KOPT-K1 (cell line): Measurements from ENCODE around the gene NCAPD2.

ENCODE experiments used
- H3K27ac ChIP-seq: fragments of 200-600 bp; sonication (generic); 2 replicates; pipeline ENCODE4 v1.5.1; 2016; ENCODE audit warnings: antibody characterized with exemption, mild to moderate bottlenecking, low read depth, low read length; ENCODE audit not compliant: poor library complexity, severe bottlenecking
- H3K36me3 ChIP-seq: fragments of 200-600 bp; sonication (generic); 2 replicates; pipeline ENCODE4 v1.5.1; 2017; ENCODE audit warnings: antibody characterized with exemption, mild to moderate bottlenecking, low read length, moderate library complexity; ENCODE audit not compliant: insufficient read depth
- H3K9me3 ChIP-seq: fragments of 200-600 bp; sonication (generic); 2 replicates; pipeline ENCODE4 v1.5.1; 2017; ENCODE audit warnings: antibody characterized with exemption, low read length, mild to moderate bottlenecking; ENCODE audit not compliant: insufficient read depth, poor library complexity, severe bottlenecking

NCAPD2 gene

DNA sequence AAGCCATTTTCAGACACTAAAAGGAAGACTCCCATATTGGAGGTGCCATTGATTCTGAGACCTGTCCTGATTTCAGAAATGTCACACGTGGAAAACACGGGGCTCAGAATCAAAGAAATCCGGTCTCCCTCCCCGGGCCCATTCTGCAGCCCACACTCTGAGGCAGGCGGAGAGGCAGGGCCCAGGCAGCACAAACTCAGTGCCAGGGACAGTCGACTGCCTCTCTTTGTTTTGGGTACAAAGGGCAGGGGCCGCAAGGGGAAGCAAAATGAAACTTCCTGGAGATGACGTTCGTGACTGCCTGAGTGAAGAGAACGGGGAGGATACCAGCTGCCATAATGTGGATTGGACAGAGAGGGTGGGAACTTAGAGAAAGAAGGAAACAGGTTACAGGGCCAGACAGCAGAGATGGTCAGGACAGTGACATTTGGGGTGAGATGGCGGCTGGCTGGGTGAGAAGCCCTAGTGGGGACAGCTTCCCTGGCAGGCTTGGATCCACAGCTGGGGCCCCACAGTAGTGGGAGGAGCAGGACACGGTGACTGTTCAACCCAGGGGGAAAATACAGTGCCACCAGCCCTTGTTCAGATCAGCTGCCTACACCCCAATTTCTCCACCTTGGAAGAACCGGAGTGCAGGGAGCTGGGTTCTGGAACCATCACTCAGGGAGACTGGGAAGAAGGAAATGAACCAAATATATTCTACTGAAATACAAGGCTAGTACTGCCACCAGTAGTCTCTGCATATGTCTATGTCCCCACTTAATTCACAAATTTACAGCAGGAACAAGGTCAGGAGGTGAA lies 48.5 kb downstream of the NCAPD2 start:
- Histone ChIP-seq H3K9me3 (no peaks in the 10 kb centered on the region), H3K27ac (peak overlapping the region; percentile 52), H3K36me3 (peaks cover 80% of the 10 kb centered on the region)

DNA sequence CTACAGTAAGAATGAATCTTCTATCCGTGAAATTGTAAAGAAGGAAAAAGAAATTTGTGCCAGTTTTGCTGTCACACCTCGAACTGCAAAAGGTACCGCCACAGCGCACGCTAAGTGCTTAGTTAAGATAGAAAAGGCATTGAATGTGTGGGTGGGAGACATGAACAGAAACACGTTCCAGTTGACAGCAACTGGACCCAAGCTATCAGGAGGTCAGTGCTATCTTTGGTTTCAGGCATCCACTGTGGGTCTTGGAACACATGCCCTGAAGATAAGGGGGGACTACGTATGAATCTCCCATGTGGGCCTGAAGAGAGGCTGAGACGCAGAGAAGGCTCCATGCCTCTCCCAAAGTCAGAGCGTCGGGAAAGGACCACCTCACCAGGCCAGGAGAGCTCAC lies 52.1 kb downstream of the NCAPD2 start:
- Histone ChIP-seq H3K9me3 (no peaks in the 10 kb centered on the region), H3K27ac (no peak overlapping the region), H3K36me3 (peaks cover 81% of the 10 kb centered on the region)

- Histone ChIP-seq H3K27ac (no peak overlapping the region), H3K36me3 (peaks cover 89% of the 10 kb centered on the region)
Observed at GRCh38 chr12:6547566-6547965, 53.7 kb downstream of the NCAPD2 start.

GRCh38 chr12:6547987-6548386 lies 54.1 kb downstream of the NCAPD2 start:
- Histone ChIP-seq H3K9me3 (no peaks in the 10 kb centered on the region), H3K27ac (no peak overlapping the region), H3K36me3 (peaks cover 88% of the 10 kb centered on the region)

More at GRCh38 chr12:6547566-6547965, 53.7 kb downstream of the NCAPD2 start:
- no peaks in the 10 kb centered on the region for H3K9me3 ChIP-seq

DNA sequence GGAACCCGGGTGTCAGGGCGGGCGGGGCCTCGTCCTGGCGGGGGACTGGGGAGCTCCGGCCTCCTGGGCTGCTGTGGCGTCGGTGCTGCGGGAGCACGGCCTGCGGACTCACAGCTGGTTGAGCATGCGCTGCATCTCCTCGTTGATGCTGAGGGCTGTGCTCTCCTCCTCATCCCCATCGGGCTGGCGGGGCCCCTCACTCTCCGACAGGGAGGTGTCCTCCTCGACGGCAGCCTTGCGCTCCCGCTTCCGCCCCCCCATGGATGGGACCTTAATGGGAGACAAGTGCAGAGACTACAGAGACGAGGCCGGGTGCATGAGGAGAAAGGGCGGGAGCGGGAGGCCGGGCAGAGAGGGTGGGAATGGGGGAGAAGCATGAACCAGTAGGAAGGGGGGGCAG lies 54.7 kb downstream of the NCAPD2 start:
- H3K36me3 ChIP-seq = peaks cover 91% of the 10 kb centered on the region
- no peak overlapping the region for H3K27ac ChIP-seq
- no peaks in the 10 kb centered on the region for H3K9me3 ChIP-seq

- no peak overlapping the region for H3K27ac ChIP-seq
- peaks cover 90% of the 10 kb centered on the region for H3K36me3 ChIP-seq
- H3K9me3 ChIP-seq = no peaks in the 10 kb centered on the region
Observed at GRCh38 chr12:6548966-6549683, 55.2 kb downstream of the NCAPD2 start.

DNA sequence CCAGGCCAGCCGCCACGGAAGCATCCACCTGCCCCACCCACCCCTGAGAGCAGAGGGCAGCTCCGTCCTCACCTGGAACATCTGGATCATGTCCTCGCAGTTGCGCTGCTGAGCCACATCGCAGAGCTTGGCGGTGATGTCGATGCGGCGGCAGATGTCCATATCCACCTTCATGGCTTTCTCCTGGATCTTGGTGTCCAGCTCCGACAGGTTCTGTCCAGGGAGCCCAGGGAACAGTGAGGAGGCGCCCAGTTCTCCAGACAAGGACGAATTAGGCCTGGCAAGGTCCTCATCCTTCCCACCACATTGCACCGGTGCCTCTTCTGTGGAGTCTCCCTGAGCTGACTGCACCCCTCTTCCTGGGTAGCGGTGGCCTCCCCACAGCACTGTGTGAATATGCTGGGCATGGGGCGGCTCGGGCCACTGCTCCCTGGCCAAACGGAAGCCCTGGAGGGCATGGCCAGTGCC lies 55.8 kb downstream of the NCAPD2 start:
- H3K9me3 ChIP-seq = no peaks in the 10 kb centered on the region
- peaks cover 84% of the 10 kb centered on the region for H3K36me3 ChIP-seq
- H3K27ac ChIP-seq = no peak overlapping the region

GRCh38 chr12:6550294-6551062 lies 56.6 kb downstream of the NCAPD2 start:
- no peaks in the 10 kb centered on the region for H3K9me3 ChIP-seq
- no peak overlapping the region for H3K27ac ChIP-seq
- peaks cover 81% of the 10 kb centered on the region for H3K36me3 ChIP-seq

- Histone ChIP-seq H3K36me3 (peaks cover 75% of the 10 kb centered on the region), H3K27ac (no peak overlapping the region), H3K9me3 (no peaks in the 10 kb centered on the region)
Observed at GRCh38 chr12:6551063-6551461, 57.2 kb downstream of the NCAPD2 start.

DNA sequence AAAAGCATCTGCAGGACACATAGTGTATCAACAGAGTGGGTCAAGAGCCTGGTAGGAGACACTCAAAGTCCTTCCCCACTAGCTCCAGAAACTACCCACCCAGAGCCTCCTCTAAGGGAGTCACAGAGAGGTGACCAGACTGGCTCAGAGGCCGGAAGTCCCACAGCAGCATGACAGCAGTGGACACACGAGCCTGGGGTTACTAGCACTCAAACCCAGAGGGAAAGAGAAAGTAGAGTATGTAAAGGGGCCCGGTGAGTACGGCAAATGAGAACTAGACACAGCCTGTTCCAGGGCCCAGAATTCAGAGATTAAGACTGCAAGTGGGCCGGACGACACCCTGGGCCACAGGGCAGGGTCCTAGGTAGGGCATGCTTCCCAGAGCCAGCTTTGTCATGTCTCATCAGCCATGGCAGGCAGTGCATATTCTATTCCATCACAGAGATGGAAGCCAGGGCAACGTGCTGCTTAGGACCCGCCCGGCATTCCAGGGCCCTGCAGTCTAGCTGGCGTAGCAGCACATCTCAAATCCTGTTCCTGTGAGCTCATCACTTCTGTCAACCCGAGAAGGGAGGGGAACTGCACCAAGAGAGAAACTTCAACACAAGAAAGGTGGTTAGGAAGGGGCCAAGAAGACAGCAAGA lies 57.7 kb downstream of the NCAPD2 start:
- H3K9me3 ChIP-seq = no peaks in the 10 kb centered on the region
- peaks cover 72% of the 10 kb centered on the region for H3K36me3 ChIP-seq
- no peak overlapping the region for H3K27ac ChIP-seq

- Histone ChIP-seq H3K27ac (no peak overlapping the region), H3K9me3 (no peaks in the 10 kb centered on the region), H3K36me3 (peaks cover 72% of the 10 kb centered on the region)
Observed at GRCh38 chr12:6552140-6552551, 58.2 kb downstream of the NCAPD2 start.

DNA sequence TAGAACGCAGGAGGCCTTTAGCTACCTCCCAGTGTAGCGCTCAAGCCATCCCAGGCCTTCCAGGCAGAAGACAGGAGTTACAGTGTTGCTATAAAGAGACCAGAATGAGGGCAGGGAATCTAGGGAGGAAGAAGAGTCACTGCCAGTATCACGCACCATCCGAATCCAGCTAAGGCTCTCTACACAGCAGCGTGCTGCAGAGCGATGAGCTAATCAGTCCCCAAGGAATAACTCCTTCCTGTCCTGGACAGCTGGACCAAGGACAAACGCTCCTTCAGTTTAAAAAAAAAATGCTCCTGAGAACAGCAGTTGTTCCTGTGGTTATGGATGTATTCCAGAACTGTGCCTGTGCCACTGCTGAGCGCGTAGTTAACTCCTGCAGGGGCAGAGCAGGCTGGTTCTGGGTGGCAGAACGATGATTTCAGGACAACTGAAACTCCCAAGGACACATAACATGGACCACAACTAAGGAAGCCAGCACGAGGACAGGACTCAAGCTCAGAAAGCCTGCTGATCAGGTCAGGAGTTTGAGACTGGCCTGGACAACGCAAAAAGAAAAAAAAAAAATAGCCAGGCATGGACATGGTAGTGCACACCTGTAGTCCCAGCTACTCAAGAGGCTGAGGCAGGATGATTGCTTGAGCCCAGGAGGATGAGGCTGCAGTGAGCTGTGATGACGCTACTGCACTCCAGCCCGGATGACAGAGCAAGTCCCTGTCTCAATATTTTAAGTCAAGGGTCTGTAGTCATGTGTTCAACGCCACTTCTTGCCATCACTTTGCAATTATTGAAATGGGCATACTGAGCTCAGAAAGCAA lies 59.4 kb downstream of the NCAPD2 start:
- Histone ChIP-seq H3K36me3 (peaks cover 70% of the 10 kb centered on the region), H3K27ac (no peak overlapping the region), H3K9me3 (no peaks in the 10 kb centered on the region)

DNA sequence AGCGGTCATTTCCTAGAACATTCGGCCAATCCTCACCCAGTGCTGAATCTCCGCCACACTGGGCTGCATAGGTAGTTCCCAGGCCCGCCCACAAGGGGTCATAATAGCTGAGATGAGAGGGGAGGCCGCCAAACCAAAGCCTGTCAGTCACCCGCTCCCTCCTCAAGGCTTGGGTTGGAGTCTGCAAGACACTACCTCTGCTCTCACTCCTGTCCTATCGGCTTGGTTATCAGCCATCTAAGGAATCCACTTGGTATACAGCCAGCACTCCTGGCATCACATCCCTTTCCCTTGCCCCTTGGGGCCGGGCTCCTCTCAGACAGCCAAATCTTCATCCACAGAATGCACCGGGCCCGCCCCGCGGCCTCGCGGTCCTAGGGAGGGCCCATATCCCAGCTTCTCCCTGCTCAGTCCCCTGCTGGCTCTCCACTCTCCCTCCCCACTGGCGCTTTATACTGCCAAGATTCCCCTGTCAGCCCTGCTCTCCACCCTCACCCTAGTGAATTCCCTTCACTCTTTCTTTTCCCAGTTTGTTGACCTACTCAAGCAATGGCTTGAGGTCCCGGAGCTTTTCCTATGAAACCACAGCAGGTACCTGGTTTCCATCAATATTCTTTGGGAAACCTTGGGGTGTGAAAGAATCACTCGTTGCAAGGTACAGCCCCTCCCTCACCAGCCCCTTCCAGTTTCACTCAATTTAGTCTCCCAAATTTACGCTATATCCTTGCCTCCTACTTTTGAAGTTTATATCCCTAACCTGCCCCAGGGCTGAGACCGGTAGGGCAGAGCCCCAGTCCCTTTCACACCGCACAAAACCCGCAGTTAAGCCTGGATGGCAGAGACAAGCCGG lies 60.5 kb downstream of the NCAPD2 start:
- no peaks in the 10 kb centered on the region for H3K9me3 ChIP-seq
- peak overlapping the region; percentile 78 for H3K27ac ChIP-seq
- H3K36me3 ChIP-seq = peaks cover 70% of the 10 kb centered on the region
